Esophagus squamous epithelium (tissue), 4 donors: ENCODE data around the gene MYPOP.

Experiments used
- POLR2A ChIP-seq, 4 donors: fragments of 450-650 bp; IDR thresholded peaks; one replicate each; pipeline ENCODE4 v1.6.1; 2017; ENCODE audit warnings: antibody characterized with exemption in 4 of 4, mild to moderate bottlenecking in 4 of 4, moderate library complexity in 3 of 4
- TF ChIP-seq, protein P1 (sequence below), 6 experiments: fragments of 450-650 bp in 4 of 6; fragments of 200-600 bp in 2 of 6; sonication (generic) in 2 of 6; IDR thresholded peaks; one replicate each; pipeline ENCODE4 v1.5.1; 2016 to 2019; ENCODE audit warnings: antibody characterized with exemption in 6 of 6, mild to moderate bottlenecking in 4 of 6, moderate library complexity in 4 of 6

DNA sequence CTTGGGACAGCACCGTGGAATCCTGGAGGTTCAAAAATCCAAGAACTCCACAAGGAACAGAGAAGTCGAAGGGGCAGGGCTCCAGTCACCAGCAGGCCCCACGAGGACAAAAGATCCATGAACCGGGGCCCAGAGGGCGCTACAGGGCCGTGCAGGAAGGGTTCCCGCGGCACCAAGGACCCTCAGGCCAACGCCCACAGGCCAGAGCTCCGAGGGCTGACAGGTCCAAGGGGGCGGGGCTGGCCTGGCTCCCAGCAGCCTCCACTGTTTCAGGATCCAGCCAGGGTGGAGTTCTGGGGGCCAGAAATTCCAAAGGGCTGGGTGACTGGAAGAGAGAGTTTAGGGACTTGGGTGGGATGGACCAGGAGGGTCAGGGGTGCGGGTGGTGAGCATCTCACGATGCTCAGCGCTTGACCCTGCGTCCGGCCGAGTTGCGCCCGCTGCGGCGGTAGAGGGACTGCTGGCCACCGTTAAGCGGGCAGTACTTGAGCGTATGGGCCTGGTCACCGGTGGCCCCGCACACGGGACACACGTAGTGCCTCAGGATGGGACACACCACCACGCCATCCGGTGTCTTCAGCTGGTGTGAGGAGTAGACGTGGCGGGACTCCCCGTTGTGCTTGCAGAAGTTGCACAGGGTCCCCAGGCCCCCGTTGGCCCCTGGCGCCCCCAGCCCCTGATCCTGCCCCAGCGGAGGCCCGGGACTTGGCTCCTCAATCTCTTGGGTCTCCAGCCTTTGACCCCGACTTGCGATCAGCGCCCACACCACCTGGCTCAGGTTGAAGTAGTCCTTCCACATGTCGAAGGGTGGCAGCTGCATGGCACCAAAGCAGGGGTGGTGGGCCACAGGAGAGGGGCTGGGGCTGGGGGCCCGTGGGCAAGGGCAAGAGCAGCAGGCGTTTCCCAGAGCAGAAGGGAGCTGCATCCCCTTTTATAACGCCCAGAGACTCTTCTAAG is 11.7 kb upstream of the MYPOP start, which contains the start of gene NANOS2:
- TF ChIP-seq, protein P1, sequence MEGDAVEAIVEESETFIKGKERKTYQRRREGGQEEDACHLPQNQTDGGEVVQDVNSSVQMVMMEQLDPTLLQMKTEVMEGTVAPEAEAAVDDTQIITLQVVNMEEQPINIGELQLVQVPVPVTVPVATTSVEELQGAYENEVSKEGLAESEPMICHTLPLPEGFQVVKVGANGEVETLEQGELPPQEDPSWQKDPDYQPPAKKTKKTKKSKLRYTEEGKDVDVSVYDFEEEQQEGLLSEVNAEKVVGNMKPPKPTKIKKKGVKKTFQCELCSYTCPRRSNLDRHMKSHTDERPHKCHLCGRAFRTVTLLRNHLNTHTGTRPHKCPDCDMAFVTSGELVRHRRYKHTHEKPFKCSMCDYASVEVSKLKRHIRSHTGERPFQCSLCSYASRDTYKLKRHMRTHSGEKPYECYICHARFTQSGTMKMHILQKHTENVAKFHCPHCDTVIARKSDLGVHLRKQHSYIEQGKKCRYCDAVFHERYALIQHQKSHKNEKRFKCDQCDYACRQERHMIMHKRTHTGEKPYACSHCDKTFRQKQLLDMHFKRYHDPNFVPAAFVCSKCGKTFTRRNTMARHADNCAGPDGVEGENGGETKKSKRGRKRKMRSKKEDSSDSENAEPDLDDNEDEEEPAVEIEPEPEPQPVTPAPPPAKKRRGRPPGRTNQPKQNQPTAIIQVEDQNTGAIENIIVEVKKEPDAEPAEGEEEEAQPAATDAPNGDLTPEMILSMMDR (IDR thresholded peaks at IDR 0.05): no peak
- no peak for TF ChIP-seq POLR2A (IDR thresholded peaks at IDR 0.05)
